Measurements from ENCODE around the gene ARHGAP1.

Gene ARHGAP1

GRCh38 chr11:46635557-46636139 lies 64.8 kb downstream of the ARHGAP1 start:
- no peak for DNase-seq

GRCh38 chr11:46633291-46634217 lies 66.9 kb downstream of the ARHGAP1 start:
- DNase-seq: no peak

- DNase-seq: no peak
Observed at GRCh38 chr11:46632502-46632901, 67.9 kb downstream of the ARHGAP1 start.

- no peak for DNase-seq
Observed at GRCh38 chr11:46631676-46632075, 68.7 kb downstream of the ARHGAP1 start.

- DNase-seq: no peak
Observed at GRCh38 chr11:46630237-46630636, 70.2 kb downstream of the ARHGAP1 start.

GRCh38 chr11:46628961-46629360 lies 71.5 kb downstream of the ARHGAP1 start:
- no peak for DNase-seq
